ENCODE results near the gene SRGAP3. TPM values are rescaled to one million over a fixed set of nuclear protein-coding genes. Genes with fewer than 3 reads are reported as not detected.

The SRGAP3 gene
- total RNA-seq, 4 donors from 2014 or later: 13.1 to 84.9 (median 27.4) TPM

DNA sequence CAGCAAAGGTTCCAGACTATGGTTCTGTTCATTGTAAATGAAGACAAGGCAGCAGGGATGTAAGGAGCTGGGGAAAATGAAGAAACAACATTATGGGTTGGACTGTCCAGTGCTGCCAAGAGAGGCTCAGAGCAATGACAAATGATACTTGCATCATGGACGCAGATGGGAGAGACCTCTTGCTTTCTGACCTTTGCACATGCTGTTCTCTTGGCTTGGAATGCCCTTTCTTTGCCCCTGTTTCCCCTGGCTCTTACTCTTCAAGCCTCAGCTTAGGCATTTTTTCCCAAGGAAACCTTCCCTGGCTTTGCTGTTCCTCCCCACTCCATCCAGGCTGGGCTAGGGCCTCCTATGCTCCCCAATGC is 226.2 kb downstream of the SRGAP3 start:
- WGBS: 94% methylated on average over 1 of the region's 1 CpG
- no peaks in the 10 kb centered on the region for H3K27me3 ChIP-seq
- DNase-seq (ENCODE audit: low spot score in 2 of 2): no peak
- no peak overlapping the region for H3K4me3 ChIP-seq
- H3K9me3 ChIP-seq: no peaks in the 10 kb centered on the region
- peaks cover 5% of the 10 kb centered on the region for H3K4me1 ChIP-seq
- peaks cover 20% of the 10 kb centered on the region for H3K36me3 ChIP-seq
- no peak overlapping the region for H3K27ac ChIP-seq
- TF ChIP-seq, protein P1, sequence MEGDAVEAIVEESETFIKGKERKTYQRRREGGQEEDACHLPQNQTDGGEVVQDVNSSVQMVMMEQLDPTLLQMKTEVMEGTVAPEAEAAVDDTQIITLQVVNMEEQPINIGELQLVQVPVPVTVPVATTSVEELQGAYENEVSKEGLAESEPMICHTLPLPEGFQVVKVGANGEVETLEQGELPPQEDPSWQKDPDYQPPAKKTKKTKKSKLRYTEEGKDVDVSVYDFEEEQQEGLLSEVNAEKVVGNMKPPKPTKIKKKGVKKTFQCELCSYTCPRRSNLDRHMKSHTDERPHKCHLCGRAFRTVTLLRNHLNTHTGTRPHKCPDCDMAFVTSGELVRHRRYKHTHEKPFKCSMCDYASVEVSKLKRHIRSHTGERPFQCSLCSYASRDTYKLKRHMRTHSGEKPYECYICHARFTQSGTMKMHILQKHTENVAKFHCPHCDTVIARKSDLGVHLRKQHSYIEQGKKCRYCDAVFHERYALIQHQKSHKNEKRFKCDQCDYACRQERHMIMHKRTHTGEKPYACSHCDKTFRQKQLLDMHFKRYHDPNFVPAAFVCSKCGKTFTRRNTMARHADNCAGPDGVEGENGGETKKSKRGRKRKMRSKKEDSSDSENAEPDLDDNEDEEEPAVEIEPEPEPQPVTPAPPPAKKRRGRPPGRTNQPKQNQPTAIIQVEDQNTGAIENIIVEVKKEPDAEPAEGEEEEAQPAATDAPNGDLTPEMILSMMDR (IDR thresholded peaks at IDR 0.05): no peak
- no peak for TF ChIP-seq EP300 (IDR thresholded peaks at IDR 0.05)
- no peak for TF ChIP-seq POLR2AphosphoS5 (IDR thresholded peaks at IDR 0.05)
- no peak for TF ChIP-seq POLR2A (IDR thresholded peaks at IDR 0.05)

DNA sequence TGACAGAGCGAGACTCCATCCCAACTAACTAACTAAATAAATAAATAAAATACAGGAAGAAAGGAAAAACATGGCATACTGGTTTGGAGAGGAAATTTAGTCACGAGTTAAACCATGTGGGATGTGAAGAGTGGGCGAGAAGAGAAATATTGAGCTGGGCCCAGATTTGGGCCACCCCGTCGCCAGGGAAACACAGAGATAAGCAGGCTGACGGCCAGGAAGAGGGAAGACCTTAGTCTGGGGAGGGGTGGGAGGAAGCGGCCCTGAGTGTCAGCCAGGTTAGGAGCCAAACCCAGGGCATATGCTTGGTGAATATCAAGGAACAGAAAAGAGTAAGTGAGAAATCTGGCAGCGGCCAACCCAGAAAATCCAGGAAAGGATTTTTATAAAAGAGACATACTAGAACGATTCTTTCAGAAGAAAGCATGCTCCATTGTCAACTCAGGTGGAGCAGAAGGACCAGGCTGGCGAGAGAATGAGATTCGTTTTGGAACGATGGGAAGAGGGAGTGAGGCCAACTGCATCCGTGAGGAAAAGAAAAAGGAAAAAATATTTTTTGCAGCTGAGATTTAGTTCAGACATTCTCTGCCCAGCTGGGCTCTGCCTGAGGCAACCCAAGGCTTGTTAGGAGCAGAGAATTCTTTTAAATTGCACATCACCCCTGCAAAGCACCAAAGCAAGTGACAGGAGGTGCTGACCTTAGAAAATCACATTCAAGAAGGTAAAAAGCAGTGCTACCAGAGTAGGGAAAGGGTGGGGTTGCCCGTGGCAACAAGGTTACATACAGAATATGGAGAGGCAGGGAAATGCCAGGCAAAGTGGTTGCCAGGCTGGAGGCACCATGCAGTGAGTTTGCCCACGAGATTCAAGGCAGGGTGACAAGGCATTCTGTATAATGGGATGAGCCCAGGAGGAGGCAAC is 226.9 kb downstream of the SRGAP3 start:
- H3K27ac ChIP-seq: no peak overlapping the region
- no peaks in the 10 kb centered on the region for H3K27me3 ChIP-seq
- DNase-seq (ENCODE audit: low spot score in 2 of 2): no peak
- no peak for TF ChIP-seq POLR2A (IDR thresholded peaks at IDR 0.05)
- no peak for TF ChIP-seq EP300 (IDR thresholded peaks at IDR 0.05)
- no peak for TF ChIP-seq POLR2AphosphoS5 (IDR thresholded peaks at IDR 0.05)
- TF ChIP-seq, protein P1 (IDR thresholded peaks at IDR 0.05): no peak
- peaks cover 20% of the 10 kb centered on the region for H3K36me3 ChIP-seq
- H3K9me3 ChIP-seq: no peaks in the 10 kb centered on the region
- 82% methylated on average over 15 of the region's 15 CpGs for WGBS
- no peaks in the 10 kb centered on the region for H3K4me1 ChIP-seq
- H3K4me3 ChIP-seq: no peak overlapping the region

DNA sequence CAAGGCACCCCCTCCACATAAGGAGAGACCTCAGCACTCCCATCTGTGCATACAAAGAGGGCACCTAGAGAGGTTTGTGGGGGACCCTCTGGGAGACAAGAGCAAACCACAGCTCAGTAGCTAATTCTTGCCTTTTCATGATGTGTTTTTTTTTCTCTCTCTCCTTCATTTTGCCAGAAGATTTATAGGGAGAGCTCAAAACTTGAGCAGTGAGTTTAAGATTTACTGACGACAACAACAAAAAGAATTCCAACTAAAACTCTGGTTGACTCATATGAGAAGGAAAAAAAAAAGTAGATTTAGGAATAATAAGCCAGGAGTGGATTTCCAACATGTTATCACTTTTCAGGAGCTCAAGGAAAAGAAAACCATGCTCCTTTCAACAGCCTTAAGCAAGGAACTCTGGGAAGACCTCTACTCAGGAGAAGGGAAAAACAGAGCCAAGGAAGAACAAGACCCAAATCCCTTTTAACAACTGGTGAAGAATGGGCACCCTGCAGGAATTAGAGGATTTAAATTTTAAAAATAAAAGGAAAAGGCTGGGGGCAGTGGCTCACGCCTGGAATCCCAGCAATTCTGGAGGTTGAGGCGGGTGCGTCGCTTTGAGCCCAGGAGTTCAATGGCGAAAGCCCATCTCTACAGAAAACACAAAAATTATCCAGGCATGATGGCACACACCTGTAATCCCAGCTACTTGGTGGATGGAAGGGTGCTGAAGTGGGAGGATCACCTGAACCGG is 228.0 kb downstream of the SRGAP3 start:
- peaks cover 20% of the 10 kb centered on the region for H3K36me3 ChIP-seq
- no peaks in the 10 kb centered on the region for H3K27me3 ChIP-seq
- WGBS: 90% methylated on average over 7 of the region's 7 CpGs
- no peak overlapping the region for H3K27ac ChIP-seq
- no peaks in the 10 kb centered on the region for H3K4me1 ChIP-seq
- no peak for DNase-seq (ENCODE audit: low spot score in 2 of 2)
- no peak overlapping the region for H3K4me3 ChIP-seq
- TF ChIP-seq POLR2A (IDR thresholded peaks at IDR 0.05) (no peak), POLR2AphosphoS5 (IDR thresholded peaks at IDR 0.05) (no peak), EP300 (IDR thresholded peaks at IDR 0.05) (no peak)
- TF ChIP-seq, protein P1 (IDR thresholded peaks at IDR 0.05): no peak
- no peaks in the 10 kb centered on the region for H3K9me3 ChIP-seq

DNA sequence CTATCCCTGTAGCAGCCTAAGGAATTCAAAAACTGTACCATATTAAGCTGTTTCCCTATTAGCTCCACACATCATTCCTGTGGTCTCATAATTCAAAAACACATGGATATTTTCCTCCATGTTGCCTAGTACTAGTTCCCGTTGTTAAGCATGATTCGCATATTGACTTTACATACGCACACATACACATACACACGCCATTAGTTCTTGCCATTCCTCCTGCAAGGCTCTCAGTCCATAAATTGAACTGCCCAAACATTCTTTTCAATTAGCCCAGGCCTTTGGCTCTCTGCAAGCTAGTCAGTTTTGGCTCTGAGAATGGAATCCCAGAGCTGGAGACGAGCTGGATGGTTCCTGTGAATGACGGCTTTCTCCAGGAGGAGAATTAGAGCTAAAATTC is 229.0 kb downstream of the SRGAP3 start:
- peaks cover 20% of the 10 kb centered on the region for H3K36me3 ChIP-seq
- H3K27me3 ChIP-seq: no peaks in the 10 kb centered on the region
- no peaks in the 10 kb centered on the region for H3K9me3 ChIP-seq
- no peaks in the 10 kb centered on the region for H3K4me1 ChIP-seq
- DNase-seq (ENCODE audit: low spot score in 2 of 2): no peak
- 78% methylated on average over 6 of the region's 6 CpGs for WGBS
- TF ChIP-seq, protein P1 (IDR thresholded peaks at IDR 0.05): no peak
- TF ChIP-seq POLR2A (IDR thresholded peaks at IDR 0.05): no peak
- H3K27ac ChIP-seq: no peak overlapping the region
- no peak overlapping the region for H3K4me3 ChIP-seq
